Measurements from ENCODE around the gene RET. TPM values are rescaled to one million over a fixed set of nuclear protein-coding genes. Genes with fewer than 3 reads are reported as not detected.

The RET gene
- total RNA-seq, 1 experiment from 2014 or later = 21.4 TPM

DNA sequence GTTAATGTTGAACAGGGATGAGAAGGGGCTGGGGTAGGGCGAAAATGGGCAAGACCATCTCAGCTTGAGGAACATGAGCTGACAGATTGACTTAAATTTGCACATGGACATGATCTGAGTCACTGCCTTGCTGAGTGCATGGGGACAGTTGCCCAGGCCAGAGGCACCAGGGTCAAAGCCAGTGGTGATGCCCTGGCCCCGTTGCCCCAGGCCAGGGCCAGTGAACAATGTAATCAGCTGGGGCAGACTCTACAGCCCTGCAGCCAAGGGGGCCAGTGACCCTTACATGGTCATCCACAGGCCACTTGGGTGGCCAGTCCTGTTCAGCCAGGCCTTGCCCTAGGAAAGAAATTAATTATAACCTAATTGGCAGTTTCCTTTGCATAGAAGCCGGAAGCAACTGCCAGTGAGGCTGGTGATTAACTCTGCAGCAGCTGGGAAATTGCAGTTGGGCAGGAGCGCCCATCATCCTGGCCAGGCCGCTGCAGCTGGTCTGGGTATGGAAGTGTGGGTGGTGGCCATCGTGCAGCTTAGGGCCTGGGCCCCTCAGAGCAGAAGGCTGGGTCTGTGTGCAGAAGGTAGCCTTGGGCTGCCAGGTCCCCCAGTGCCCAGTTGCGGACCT lies 9.6 kb downstream of the RET start:
- H3K27ac Mint-ChIP-seq = no peak overlapping the region
- ChIA-PET CTCF (no interaction called here), POLR2A (no interaction called here)
- no peak overlapping the region for H3K4me3 Mint-ChIP-seq
- H3K9me3 Mint-ChIP-seq = peaks cover 7% of the 10 kb centered on the region
- no peak for TF ChIP-seq ZNF671 (CRISPR knock-in tag; IDR thresholded peaks at IDR 0.05)
- TF ChIP-seq ESRRA (CRISPR knock-in tag; IDR thresholded peaks at IDR 0.05; ENCODE audit: borderline replicate concordance) = no peak
- no peak for ATAC-seq
- H3K36me3 Mint-ChIP-seq = no peaks in the 10 kb centered on the region
- DNase-seq (ENCODE audit: low spot score) = no peak
- H3K4me1 Mint-ChIP-seq = peaks cover 8% of the 10 kb centered on the region
- H3K27me3 Mint-ChIP-seq (ENCODE audit: low read depth) = no peaks in the 10 kb centered on the region

DNA sequence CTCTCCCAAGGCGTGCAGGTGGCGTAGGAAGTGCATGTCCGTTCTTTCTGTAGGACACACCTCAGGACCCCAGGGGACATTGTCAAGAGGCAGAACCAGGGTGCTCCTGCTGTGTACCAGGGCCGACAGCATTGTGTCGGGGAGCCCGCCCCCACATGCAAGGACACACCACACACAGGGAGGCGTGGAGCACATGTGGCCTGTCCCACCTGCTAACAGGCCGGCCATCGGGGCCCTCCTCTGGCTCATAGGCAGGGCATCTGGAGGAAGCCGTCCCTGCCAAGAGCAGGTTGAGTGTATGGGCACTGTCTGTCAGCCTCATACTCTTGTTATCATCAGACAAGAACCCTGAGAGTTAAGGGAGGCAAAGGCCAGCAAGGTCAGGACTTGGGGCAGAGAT lies 12.7 kb downstream of the RET start:
- H3K4me1 Mint-ChIP-seq = peaks cover 22% of the 10 kb centered on the region
- no peaks in the 10 kb centered on the region for H3K36me3 Mint-ChIP-seq
- CTCF ChIA-PET = interaction anchor here (1.0 kb wide), 1 partner anchor 224 kb away, joined by 3 read pairs; no protein-coding TSS in a partner anchor
- H3K27ac Mint-ChIP-seq = no peak overlapping the region
- no peak overlapping the region for H3K4me3 Mint-ChIP-seq
- ATAC-seq = no peak
- peaks cover 7% of the 10 kb centered on the region for H3K9me3 Mint-ChIP-seq
- no peaks in the 10 kb centered on the region for H3K27me3 Mint-ChIP-seq (ENCODE audit: low read depth)
- TF ChIP-seq JAZF1 (CRISPR knock-in tag; IDR thresholded peaks at IDR 0.05) (no peak), RORB (CRISPR knock-in tag; IDR thresholded peaks at IDR 0.05) (no peak), FOXK1 (CRISPR knock-in tag; IDR thresholded peaks at IDR 0.05) (no peak)
- TF ChIP-seq, protein P1, sequence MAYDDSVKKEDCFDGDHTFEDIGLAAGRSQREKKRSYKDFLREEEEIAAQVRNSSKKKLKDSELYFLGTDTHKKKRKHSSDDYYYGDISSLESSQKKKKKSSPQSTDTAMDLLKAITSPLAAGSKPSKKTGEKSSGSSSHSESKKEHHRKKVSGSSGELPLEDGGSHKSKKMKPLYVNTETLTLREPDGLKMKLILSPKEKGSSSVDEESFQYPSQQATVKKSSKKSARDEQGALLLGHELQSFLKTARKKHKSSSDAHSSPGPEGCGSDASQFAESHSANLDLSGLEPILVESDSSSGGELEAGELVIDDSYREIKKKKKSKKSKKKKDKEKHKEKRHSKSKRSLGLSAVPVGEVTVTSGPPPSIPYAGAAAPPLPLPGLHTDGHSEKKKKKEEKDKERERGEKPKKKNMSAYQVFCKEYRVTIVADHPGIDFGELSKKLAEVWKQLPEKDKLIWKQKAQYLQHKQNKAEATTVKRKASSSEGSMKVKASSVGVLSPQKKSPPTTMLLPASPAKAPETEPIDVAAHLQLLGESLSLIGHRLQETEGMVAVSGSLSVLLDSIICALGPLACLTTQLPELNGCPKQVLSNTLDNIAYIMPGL (CRISPR knock-in tag; IDR thresholded peaks at IDR 0.05) = no peak
- POLR2A ChIA-PET = no interaction called here
- DNase-seq (ENCODE audit: low spot score) = no peak

DNA sequence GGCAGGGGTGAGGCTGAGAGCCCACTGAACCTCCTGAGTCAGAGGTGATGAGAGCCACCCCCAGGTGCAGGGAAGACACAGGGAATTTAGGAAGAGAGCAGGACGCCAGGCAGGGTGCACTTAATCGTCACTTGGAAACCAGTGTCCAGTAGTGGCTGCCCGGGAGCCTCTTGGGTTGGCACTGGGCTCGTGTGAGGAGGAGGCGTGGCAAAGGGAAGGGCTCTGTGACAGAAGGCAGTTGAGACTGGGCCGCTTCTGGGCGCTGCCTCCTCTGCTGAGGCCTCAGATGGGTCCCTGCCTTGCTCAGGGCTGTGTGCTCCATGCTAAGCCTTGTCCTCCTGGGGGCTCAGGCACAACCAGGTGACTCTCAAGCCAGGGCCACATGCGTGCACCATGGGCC lies 13.3 kb downstream of the RET start:
- DNase-seq (ENCODE audit: low spot score) (no peak), ATAC-seq (no peak)
- no peaks in the 10 kb centered on the region for H3K27me3 Mint-ChIP-seq (ENCODE audit: low read depth)
- H3K4me3 Mint-ChIP-seq = no peak overlapping the region
- TF ChIP-seq, protein P2, sequence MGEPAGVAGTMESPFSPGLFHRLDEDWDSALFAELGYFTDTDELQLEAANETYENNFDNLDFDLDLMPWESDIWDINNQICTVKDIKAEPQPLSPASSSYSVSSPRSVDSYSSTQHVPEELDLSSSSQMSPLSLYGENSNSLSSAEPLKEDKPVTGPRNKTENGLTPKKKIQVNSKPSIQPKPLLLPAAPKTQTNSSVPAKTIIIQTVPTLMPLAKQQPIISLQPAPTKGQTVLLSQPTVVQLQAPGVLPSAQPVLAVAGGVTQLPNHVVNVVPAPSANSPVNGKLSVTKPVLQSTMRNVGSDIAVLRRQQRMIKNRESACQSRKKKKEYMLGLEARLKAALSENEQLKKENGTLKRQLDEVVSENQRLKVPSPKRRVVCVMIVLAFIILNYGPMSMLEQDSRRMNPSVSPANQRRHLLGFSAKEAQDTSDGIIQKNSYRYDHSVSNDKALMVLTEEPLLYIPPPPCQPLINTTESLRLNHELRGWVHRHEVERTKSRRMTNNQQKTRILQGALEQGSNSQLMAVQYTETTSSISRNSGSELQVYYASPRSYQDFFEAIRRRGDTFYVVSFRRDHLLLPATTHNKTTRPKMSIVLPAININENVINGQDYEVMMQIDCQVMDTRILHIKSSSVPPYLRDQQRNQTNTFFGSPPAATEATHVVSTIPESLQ (CRISPR knock-in tag; IDR thresholded peaks at IDR 0.05) = no peak
- TF ChIP-seq ZNF121 (CRISPR knock-in tag; IDR thresholded peaks at IDR 0.05) (no peak), JAZF1 (CRISPR knock-in tag; IDR thresholded peaks at IDR 0.05) (no peak), RORB (CRISPR knock-in tag; IDR thresholded peaks at IDR 0.05) (no peak), NFE2L1 (CRISPR knock-in tag; IDR thresholded peaks at IDR 0.05) (no peak), CBFB (CRISPR knock-in tag; IDR thresholded peaks at IDR 0.05; ENCODE audit: low read depth) (no peak)
- TF ChIP-seq, protein P3, sequence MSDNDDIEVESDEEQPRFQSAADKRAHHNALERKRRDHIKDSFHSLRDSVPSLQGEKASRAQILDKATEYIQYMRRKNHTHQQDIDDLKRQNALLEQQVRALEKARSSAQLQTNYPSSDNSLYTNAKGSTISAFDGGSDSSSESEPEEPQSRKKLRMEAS (CRISPR knock-in tag; IDR thresholded peaks at IDR 0.05) = no peak
- TF ChIP-seq, protein P4, sequence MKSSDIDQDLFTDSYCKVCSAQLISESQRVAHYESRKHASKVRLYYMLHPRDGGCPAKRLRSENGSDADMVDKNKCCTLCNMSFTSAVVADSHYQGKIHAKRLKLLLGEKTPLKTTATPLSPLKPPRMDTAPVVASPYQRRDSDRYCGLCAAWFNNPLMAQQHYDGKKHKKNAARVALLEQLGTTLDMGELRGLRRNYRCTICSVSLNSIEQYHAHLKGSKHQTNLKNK (CRISPR knock-in tag; IDR thresholded peaks at IDR 0.05) = no peak
- TF ChIP-seq, protein P5, sequence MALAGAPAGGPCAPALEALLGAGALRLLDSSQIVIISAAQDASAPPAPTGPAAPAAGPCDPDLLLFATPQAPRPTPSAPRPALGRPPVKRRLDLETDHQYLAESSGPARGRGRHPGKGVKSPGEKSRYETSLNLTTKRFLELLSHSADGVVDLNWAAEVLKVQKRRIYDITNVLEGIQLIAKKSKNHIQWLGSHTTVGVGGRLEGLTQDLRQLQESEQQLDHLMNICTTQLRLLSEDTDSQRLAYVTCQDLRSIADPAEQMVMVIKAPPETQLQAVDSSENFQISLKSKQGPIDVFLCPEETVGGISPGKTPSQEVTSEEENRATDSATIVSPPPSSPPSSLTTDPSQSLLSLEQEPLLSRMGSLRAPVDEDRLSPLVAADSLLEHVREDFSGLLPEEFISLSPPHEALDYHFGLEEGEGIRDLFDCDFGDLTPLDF (CRISPR knock-in tag; IDR thresholded peaks at IDR 0.05) = no peak
- TF ChIP-seq, protein P6, sequence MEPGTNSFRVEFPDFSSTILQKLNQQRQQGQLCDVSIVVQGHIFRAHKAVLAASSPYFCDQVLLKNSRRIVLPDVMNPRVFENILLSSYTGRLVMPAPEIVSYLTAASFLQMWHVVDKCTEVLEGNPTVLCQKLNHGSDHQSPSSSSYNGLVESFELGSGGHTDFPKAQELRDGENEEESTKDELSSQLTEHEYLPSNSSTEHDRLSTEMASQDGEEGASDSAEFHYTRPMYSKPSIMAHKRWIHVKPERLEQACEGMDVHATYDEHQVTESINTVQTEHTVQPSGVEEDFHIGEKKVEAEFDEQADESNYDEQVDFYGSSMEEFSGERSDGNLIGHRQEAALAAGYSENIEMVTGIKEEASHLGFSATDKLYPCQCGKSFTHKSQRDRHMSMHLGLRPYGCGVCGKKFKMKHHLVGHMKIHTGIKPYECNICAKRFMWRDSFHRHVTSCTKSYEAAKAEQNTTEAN (CRISPR knock-in tag; IDR thresholded peaks at IDR 0.05) = no peak
- CTCF ChIA-PET = interaction anchor here (1.0 kb wide), 1 partner anchor 224 kb away, joined by 3 read pairs; no protein-coding TSS in a partner anchor
- H3K36me3 Mint-ChIP-seq = no peaks in the 10 kb centered on the region
- no peak overlapping the region for H3K27ac Mint-ChIP-seq
- peaks cover 24% of the 10 kb centered on the region for H3K4me1 Mint-ChIP-seq
- H3K9me3 Mint-ChIP-seq = peaks cover 7% of the 10 kb centered on the region
- POLR2A ChIA-PET = no interaction called here
